NCI-H2196 (cell line): Measurements from ENCODE around the gene NXF1.
A peak's percentile ranks its signal among the peaks of the same experiment; 100 is the strongest.
"Not testable (repeated sequence)": the region's sequence is repeated elsewhere in the genome, so short reads cannot be mapped to it uniquely, and the experiment has no call there.

Source experiments
- DNase-seq: peaks from one replicate; lab custom pipeline; 2025; ENCODE audit not compliant: unreplicated experiment; lab: John Stamatoyannopoulos, UW

The NXF1 gene

GRCh38 chr11:62832336-62833234 lies 27.3 kb upstream of the NXF1 start, which contains the start of gene TEX54:
TSS of gene TEX54 (minus strand) at chr11:62832841.
- no peak for DNase-seq

- peak; percentile 99 for DNase-seq
Observed at GRCh38 chr11:62831520-62832335, 26.5 kb upstream of the NXF1 start, which contains the start of gene STX5. TSS of gene STX5 (minus strand) at chr11:62832051. CDS start at chr11:62831243, 808 bp downstream.

GRCh38 chr11:62830904-62831519 lies 25.8 kb upstream of the NXF1 start:
- DNase-seq = no peak

- DNase-seq = not testable (repeated sequence)
Observed at GRCh38 chr11:62828130-62828529, 22.9 kb upstream of the NXF1 start.

- DNase-seq = no peak
Observed at GRCh38 chr11:62823677-62824076, 18.4 kb upstream of the NXF1 start.

GRCh38 chr11:62817129-62817528 lies 11.9 kb upstream of the NXF1 start:
- no peak for DNase-seq

- no peak for DNase-seq
Observed at GRCh38 chr11:62816557-62816956, 11.3 kb upstream of the NXF1 start.

GRCh38 chr11:62811659-62812058 lies 6.4 kb upstream of the NXF1 start:
- no peak for DNase-seq

GRCh38 chr11:62810748-62811147 lies 5.5 kb upstream of the NXF1 start:
- no peak for DNase-seq

GRCh38 chr11:62806611-62807121 lies 1.4 kb upstream of the NXF1 start:
- no peak for DNase-seq

GRCh38 chr11:62805961-62806441 lies 761 bp upstream of the NXF1 start:
- DNase-seq = no peak

GRCh38 chr11:62804310-62805075 lies 747 bp downstream of the NXF1 start:
- no peak for DNase-seq

GRCh38 chr11:62801071-62801470 lies 4.2 kb downstream of the NXF1 start:
- no peak for DNase-seq

- no peak for DNase-seq
Observed at GRCh38 chr11:62799486-62799885, 5.8 kb downstream of the NXF1 start.

GRCh38 chr11:62796281-62796680 lies 9.0 kb downstream of the NXF1 start:
- DNase-seq = no peak

GRCh38 chr11:62794201-62794775 lies 11.0 kb downstream of the NXF1 start:
- DNase-seq = no peak

- no peak for DNase-seq
Observed at GRCh38 chr11:62792202-62792575, 13.1 kb downstream of the NXF1 start.

- DNase-seq = peak; percentile 88
Observed at GRCh38 chr11:62791501-62792201, 13.6 kb downstream of the NXF1 start, which contains the start of gene TMEM223. TSS of gene TMEM223 (minus strand) at chr11:62792006. CDS start at chr11:62791994, 12 bp downstream.

- DNase-seq = no peak
Observed at GRCh38 chr11:62789576-62789975, 15.7 kb downstream of the NXF1 start.
